GM19099 (cell line): ENCODE measurements around the gene SLC15A4.

ENCODE experiments used
- POLR2A ChIP-seq: IDR thresholded peaks from 3 replicates; pipeline ENCODE4 v1.6.1; 2011; ENCODE audit warnings: low read depth; ENCODE audit not compliant: insufficient read length; ENCODE audit errors: extremely low read depth

Gene SLC15A4

GRCh38 chr12:128806573-128806972 lies 17.2 kb downstream of the SLC15A4 start:
- TF ChIP-seq POLR2A, result no peak

- TF ChIP-seq POLR2A, result no peak
These were observed 19.0 kb downstream of the SLC15A4 start for GRCh38 chr12:128804762-128805161.

- no peak for TF ChIP-seq POLR2A
These were observed 20.0 kb downstream of the SLC15A4 start for GRCh38 chr12:128803788-128804187.

- TF ChIP-seq POLR2A, result no peak
These were observed 21.0 kb downstream of the SLC15A4 start for GRCh38 chr12:128802756-128803155.

GRCh38 chr12:128801879-128802391 lies 21.8 kb downstream of the SLC15A4 start:
- no peak for TF ChIP-seq POLR2A

GRCh38 chr12:128800606-128801005 lies 23.2 kb downstream of the SLC15A4 start:
- no peak for TF ChIP-seq POLR2A

GRCh38 chr12:128798571-128799341 lies 25.0 kb downstream of the SLC15A4 start:
- no peak for TF ChIP-seq POLR2A

- TF ChIP-seq POLR2A, result no peak
These were observed 26.3 kb downstream of the SLC15A4 start for GRCh38 chr12:128797119-128798118.

- TF ChIP-seq POLR2A, result no peak
These were observed 27.2 kb downstream of the SLC15A4 start for GRCh38 chr12:128796439-128797118.

GRCh38 chr12:128795530-128796361 lies 28.0 kb downstream of the SLC15A4 start:
- TF ChIP-seq POLR2A, result no peak

GRCh38 chr12:128794661-128795529 lies 28.9 kb downstream of the SLC15A4 start:
- TF ChIP-seq POLR2A, result no peak

- TF ChIP-seq POLR2A, result no peak
These were observed 30.1 kb downstream of the SLC15A4 start for GRCh38 chr12:128793701-128794100.

GRCh38 chr12:128792881-128793280 lies 30.9 kb downstream of the SLC15A4 start:
- no peak for TF ChIP-seq POLR2A
